G401.6 (cell line): Measurements from ENCODE around the gene GPALPP1.
"Not testable (repeated sequence)": the region's sequence is repeated elsewhere in the genome, so short reads cannot be mapped to it uniquely, and the experiment has no call there.

ENCODE experiments used
- FAIRE-seq: peaks from 2 replicates; lab custom pipeline; 2012; peaks lifted over from hg19 to GRCh38; lab: Jason Lieb, UNC

GPALPP1 gene

DNA sequence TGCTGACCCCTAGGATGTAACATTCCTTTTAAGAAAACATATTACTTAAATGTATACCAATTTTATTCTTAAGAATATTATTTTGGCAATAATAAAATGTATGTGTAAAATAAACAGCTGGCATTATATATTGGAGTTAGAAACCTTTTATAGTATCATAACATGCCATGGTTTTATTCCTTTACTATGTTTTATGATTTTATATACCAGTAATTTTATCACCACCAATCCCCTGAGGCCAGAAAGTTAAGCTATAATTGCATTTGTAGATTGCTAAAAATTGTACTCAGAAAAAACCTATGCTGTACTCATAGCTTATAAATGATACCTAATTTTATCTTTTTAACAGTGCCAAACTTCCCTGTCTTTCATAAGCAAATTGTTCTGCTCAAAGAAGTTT is 17.9 kb downstream of the GPALPP1 start:
- FAIRE-seq, result no peak

DNA sequence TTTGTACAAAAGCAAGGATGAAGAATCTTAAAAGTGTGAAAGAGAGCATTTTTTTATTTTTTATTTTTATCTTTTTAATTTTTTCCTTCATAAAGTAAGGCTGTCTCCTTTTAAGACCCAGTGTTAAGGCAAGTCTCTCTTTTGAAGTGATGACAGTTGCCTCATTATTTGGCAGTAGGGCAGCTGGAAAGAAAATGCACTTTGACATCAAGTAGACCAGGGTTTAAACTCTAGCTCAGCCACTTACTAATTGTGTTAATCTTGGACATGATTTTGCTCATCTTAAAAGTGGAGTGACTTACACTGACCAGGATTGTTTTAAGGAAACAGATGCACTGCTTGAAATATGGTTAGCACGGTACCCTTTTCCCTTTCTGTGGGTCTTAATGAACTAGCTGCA is 18.5 kb downstream of the GPALPP1 start:
- FAIRE-seq, result no peak

DNA sequence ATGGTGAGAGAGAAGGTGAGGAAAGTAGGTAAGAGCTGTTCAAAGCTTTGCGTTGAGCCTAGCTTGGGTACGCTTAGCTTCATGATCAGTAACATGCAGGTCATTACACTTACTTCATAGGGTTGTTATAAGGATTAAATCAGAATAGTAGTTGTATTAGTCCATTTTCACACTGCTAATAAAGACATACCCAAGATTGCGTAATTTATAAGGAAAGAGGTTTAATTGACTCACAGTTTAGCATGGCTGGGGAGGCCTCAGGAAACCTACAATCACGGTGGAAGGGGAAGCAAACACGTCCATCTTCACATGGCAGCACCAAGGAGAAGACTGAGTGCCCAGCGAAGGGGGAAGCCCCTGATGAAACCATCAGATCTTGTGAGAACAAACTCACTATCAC is 21.9 kb downstream of the GPALPP1 start:
- FAIRE-seq, result no peak

DNA sequence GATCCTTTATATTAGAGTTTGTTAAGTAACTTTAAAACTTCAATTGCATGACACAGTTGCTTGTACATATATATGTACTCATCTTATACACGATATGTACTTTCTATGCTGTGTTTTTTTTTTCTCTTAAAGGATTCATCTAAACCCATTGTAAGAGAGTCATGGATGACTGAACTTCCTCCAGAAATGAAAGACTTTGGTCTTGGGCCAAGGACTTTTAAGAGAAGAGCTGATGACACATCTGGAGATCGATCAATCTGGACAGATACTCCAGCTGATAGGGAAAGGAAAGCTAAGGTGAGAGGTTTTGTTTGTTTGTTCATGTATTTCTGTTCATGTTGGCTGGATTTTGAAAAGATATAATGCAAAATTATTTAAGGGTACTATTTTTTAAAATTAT is 26.0 kb downstream of the GPALPP1 start:
- no peak for FAIRE-seq

DNA sequence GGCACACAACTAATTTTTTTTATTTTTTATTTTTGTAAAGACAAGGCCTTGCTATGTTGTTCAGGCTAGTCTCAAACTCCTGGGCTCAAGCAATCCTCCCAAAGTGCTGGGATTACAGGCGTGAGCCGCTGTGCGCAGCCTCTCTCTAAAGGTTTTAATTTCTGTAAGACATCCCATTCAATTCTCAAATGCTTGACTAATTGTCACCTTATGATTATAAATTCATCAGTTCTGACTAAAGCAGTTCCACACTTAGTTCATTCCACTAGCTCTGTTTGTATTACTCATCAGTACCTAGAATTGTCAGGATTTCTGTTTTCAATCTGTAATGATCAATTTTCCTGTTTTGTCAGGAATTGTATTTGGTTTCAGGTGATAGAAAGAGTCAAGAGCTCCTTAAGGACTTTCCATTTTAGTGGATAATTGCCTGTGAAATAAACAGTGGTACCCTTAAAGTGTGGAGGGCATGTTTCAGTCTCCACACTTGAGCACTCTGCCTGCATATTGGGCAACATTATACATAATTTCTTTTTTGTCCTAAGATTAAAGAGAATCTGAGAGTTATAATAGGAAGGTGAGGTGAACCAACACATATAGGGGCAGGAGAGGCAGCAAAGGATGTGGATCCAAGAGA is 27.6 kb downstream of the GPALPP1 start:
- no peak for FAIRE-seq

DNA sequence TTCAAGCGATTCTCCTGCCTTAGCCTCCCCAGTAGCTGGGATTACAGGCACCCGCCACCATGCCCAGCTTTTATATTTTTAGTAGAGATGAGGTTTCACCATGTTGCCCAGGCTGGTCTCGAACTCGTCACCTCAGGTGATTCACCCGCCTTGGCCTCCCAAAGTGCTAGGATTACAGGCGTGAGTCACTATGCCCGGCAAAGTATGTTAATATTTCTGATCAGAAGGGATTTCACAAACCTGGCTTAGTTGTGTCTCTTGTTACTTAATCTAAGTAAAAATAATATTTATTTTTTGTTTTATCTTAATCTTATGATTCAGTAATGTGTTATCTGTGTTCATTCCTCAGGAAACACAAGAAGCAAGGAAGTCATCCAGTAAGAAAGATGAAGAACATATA is 30.6 kb downstream of the GPALPP1 start:
- not testable (repeated sequence) for FAIRE-seq

DNA sequence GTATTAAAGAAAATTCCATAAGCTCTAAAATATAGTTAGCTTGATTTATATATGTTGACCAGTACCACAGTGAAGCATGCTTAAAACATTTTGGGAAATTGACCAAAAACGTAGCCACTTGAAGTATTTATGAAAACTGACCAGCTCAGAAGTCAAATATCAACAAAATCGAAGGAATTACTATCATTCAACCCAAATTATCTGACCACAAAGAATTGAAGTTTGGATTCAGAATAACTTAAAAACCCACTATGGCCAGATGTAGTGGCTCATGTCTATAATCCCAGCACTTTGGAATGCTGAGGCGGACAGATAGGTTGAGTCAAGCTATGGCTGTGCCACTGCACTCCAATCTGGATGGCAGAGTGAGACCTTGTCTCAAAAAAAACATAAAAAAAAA is 31.9 kb downstream of the GPALPP1 start:
- no peak for FAIRE-seq

DNA sequence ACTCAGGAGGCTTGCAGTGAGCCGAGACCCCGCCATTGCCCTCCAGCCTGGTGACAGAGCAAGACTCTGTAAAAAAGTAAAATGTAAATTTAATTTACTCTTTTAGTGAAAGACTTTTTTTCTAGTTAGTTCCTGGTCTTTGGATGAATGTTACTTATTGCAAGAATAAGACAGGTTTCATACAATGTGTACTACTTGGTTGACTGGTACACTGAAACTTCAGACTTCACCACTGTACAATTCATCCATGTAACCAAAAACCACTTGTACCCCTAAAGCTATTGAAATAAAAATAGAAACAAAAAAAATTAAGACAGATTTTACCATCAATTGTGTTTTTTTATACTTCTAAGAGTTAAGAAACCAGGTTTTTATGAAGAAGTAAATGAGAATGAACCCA is 35.5 kb downstream of the GPALPP1 start:
- FAIRE-seq, result peak; percentile 37

DNA sequence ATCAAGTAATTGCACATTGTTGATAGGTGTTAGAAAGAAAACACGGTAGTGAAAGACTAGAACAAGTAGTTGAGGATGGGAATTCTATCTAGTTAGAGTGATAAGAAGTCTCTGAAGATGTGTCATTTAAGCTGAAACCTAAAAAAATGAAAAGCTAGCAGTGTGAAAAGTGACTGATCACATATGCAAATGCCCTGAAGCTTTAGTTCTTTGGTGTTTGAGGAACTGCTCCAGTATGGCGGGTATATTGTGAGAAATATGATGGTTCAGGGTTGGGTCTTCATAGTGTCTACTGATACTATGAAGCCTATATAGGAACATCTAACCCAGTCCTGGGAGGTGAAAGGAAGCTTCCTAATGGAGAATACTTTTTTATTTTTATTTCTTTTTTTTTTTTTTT is 45.0 kb downstream of the GPALPP1 start:
- FAIRE-seq, result no peak

DNA sequence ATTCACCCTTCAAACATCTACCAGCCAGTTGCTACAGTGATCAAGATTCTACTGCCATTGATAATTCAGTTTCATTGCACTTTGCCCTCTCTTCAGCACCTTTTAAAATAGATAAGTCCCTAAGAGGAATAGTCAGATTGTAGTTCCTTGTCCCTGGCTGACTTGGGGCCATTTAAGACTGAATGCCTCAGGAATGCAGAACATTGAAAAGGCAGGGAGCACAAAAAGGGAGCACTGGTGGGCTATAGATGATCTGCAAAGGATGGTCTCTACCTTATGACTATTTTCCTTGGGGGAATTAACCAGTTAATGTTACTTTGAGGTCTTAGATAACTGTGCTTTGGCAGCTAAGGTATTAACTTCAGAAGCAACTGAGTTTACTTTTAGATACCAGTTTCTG is 46.9 kb downstream of the GPALPP1 start:
- no peak for FAIRE-seq

DNA sequence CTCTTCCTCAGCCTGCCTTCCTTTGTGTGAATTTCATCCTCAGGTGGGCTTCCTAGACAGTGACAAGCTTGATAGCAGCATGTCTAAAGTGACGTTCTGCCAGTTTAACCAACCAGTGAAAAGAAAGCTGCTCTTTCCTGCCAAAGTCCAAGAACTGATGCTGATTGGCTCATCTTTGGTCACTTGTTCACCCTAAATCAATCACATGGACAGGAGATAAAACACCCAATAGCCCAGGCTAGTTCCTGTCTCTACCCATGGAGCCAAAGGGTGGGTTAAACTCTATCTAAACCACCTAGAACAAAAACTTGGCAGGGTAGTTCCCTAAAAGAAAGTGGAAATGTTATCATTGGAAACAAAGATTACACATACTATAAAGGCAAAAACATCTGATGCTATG is 50.8 kb downstream of the GPALPP1 start:
- FAIRE-seq, result no peak

DNA sequence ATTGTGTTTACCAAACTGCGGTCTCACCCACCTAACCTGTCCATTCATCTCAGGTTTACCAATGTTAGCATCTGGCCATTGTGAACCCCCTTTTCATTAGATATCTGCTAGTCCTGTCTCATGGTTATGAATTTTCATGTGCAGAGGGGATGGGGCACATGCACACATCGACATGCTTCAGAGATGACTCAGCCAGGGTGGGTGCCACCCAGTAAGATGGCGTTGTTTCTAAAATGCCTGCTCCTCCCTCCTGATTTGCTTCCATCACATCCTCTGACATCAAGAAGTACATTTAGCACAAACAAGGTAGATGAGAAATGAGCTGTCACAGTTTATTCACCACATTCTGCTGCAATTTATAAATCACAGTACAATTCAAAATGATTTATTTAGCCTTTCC is 51.3 kb downstream of the GPALPP1 start:
- no peak for FAIRE-seq

DNA sequence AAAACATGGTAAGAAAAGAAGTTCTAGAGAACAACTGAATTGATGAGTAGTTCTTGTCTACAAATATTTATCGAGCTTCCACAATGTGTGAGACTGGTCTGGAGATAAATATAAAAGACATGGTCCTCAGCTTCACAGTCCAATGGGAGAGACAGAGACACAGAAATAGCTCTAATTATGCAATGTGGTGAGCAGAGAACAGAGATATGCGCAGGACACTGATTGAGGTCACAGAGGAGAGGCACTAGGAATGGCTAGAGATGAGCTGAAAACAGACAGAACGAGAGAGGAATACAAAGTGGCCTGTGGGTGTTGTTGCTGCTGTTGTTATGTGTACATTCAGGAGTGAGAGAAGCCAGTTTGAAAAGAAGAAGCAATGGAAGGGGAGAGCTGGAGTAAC is 53.2 kb downstream of the GPALPP1 start:
- FAIRE-seq, result no peak

DNA sequence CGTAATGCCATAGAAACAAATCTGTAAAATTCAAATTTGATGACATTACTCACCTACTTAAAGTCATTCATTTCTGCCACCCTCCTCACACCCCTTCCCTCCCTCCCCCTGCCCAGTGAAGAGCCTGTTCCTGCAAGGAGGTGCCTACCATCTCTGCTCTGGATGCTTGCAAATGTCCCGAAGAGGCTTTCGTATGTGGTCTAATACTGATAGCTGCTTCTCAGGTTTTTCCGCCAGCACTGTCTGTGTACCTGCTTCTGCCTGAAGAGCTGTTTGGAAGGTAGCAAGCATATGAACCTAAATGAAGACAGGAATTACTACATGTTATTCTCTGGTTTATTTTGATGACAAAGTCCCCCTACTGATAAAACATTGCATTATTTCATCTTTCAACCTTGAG is 57.1 kb downstream of the GPALPP1 start:
- FAIRE-seq, result no peak

DNA sequence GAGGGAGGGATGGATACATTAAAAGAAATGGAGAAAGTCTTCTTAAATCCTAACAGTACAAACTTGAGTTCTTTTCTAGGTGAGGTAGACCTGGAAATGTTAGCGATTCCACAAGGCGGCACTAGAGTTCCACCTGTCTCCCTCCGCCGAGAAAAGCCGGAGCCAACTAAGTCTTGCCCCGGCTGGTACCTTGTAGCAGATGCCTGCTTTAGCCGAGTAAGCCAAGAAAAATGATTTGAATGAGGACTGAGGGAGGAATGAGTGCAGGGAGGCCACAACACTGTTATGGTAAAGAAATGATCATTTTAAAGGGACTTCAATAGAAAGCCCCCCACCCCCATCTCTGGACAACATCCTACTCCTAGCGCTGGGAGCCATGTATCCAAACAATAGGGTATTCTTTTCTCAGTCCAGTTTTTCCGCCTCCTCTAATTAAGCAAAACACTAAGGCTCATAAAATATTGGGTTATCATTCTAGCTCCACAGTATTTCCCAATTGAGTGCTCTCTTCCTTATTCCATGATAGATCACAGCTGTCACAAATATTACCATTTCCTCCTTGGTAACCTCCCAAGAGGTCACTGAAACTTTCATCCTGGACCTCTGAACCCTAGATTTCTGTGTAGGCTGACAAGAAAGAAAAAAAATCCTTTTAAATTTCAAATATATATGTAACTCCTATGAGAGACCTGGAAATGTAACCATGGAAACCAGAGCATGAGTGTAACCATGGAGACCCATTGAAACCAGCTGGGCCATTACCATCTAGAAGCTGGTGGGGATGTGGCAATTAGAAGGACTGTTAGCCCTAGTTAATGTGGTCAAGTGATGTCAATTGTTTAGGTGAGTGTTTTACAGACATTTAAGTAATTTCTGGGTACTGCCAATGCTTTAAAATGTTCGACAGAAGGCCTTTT is 58.3 kb downstream of the GPALPP1 start:
- FAIRE-seq, result peak; percentile 91

DNA sequence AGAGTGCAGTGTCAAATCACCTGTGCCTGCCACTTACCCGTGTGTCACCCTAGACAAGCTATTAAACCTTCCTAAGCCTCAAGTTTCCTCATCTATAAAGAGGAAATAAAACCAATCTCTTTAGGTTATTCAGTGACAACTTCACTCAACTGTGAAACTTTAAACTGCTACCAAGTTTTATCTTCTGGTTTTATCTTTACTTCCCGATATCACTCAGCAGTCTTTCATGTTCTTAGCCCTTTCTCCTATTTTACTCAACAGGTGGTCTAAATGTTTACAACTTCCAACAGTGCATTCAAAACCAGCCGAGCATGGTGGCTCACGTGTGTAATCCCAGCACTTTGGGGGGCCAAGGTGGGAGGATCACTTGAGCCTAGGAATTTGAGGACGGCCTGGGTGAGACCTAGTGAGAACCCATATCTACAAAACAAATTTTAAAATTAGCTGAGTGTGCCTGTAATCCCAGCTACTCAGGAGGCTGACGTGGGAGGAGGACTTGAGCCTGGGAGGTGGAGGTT is 59.6 kb downstream of the GPALPP1 start:
- no peak for FAIRE-seq

DNA sequence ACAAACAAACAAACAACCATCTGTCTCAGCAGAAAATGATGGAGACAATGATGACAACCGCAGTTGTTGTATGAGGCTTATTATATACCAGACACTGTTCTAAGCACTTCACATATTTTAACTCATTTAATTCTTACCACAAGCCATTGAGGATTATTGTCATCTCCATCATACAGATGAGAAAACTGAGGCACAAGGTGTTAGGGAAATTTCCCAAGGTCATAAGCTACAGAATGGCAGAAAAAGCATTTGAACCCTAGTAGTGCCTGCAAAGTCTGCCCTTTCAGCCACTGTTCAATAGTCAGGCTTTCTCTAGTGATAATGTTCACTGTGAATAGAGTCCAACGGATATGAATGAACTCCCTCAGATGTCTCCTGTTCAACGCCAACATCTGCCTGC is 60.1 kb downstream of the GPALPP1 start:
- FAIRE-seq, result no peak

DNA sequence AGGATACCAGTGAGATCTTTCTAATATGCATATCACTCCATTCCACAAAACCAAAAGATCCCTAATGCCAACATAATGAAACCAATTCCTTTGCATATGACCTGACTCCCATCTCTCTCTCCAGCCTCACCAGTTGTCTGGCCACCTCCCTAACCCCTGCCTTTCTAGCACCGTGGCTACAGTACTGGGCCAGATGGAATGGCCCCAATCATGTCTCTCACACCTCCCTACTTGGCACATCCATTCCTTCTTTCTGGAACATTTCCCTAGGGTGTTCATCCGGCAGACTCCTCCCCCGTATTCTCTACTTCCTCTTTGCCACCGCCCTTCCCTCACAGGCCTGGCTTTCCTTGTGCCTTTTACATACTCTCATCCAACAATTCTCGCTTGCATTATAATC is 62.0 kb downstream of the GPALPP1 start:
- no peak for FAIRE-seq

DNA sequence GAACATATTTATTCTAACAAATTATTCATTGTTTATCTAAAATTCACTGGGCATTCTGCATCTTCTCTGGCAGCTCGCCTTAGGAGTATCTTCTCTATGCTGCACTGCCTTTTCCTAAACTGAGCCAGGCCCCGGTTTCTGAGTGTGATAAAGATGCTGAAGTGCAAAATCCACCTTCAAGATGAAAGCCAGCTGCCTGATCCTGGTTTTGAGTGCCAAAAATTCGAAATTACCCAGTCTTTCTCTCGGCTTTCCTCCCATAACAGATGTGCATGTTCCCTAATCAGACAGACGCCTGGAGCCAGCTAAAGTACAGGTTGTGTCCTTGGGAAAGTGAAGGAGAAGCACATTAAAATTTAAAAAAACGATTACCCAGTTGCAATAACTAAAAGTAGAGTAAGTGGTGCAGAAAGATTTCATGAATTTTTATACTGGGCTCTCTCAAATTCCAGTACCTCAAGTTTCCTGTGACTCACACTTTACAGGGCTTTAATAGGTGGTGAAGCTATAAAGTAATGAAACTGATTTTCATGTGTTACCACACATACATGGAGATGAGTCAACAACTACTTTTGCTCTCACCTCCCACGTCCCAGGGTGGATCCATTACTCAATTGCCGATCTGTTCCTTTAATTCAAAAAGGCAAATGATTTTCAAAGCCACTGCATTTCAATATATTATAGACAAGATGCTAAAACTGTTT is 66.0 kb downstream of the GPALPP1 start:
- FAIRE-seq, result no peak

DNA sequence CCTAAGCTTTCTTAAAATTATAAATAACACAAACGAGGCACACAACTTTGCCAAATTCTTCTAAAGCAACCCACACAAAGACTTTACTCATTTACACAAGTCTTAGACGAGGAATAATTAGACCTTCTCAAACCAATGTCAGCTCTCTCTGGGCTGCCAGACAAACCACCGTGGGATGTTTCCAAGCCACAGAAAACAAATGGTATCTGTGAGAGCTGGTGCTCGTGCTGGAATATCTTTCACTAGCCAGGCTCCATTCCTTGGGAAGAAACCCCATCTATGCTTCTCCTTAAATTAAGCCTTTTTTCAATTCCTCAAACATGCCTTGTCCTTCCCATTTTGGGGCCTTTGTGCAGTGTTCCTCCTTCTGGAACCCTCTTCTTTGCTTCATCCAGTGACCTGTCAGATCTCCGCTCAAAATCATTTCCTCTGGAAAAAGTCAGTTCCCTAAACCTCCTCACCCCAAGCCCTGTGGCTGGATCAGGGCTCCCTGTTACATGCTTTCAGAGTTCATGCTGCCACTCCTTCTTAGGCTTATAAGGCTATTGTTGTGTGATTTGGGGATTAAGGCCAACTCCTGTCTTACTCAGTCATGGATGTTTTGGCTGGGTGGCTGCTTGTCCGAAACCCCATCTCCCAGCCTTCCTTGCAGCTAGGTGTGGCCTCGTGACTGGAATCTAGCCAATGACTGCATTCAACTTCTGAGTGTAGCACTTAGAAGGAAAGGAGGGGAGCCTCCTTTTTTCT is 66.7 kb downstream of the GPALPP1 start:
- no peak for FAIRE-seq

DNA sequence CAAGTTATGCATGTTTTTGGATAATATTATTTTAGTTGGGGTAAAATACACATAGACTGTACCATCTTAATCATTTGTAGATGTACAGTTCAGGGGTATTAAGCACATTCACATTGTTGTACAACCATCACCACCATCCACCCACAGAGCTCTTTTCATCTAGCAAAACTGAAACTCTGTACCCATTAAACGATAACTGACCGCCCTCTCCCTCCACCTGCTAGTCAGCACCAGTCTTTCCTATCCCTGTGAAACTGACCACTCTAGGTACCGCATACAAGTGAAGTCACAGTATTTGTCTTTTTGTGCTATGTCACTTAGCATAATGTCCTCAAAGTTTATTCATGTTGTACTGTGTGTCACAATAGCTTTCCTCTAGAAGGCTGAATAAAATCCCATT is 70.7 kb downstream of the GPALPP1 start:
- no peak for FAIRE-seq

DNA sequence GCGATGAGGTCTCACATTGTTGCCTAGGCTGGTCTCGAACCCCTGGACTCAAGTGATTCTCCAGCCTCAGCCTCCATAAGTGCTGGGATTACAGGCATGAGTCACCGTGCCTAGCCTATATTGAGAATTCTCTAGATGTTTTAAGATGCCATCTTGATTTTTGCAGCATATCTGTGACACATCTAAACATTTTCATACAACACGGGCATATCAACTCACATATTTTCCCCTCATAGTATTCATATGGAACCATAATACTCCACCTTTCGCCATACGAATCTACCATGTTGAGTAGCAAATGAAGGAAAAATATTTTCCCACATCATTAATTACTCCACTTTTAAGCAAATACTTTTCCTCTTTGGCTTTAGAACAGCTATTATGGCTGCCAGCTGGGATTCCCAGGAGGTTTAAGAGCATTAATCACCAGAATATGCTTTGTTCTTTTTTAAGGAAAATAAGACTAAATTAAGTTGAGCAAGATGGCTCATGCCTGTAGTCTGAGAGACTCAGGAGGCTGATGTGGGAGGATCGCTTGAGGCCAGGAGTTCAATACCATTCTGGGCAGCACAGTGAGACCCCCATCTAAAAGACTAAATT is 74.0 kb downstream of the GPALPP1 start:
- no peak for FAIRE-seq
